ENCODE measurements around the gene TMTC2. TPM values are rescaled to one million over a fixed set of nuclear protein-coding genes. Genes with fewer than 3 reads are reported as not detected.

Gene TMTC2
- total and polyA plus RNA-seq, 2 donors from 2014 or later: 6.0 to 32.9 TPM

- intact Hi-C loops (cut with DNase I): no loop called here
Measured at GRCh38 chr12:83130178-83130577, 443.5 kb downstream of the TMTC2 start.

GRCh38 chr12:83132360-83132759 is 445.7 kb downstream of the TMTC2 start:
- no peak overlapping the region for H3K4me3 ChIP-seq (ENCODE audit: low read length in 3 of 3)
- H3K27ac ChIP-seq (ENCODE audit: low read depth in 2 of 2, low read length in 2 of 2): no peak overlapping the region
- H3K4me1 ChIP-seq (ENCODE audit: control insufficient read depth in 2 of 3, insufficient read depth in 2 of 3, low read depth in 1 of 3, low read length in 3 of 3): no peaks in the 10 kb centered on the region
- no peaks in the 10 kb centered on the region for H3K36me3 ChIP-seq (ENCODE audit: control insufficient read depth in 2 of 3, insufficient read depth in 3 of 3, low read length in 3 of 3)
- no peaks in the 10 kb centered on the region for H3K27me3 ChIP-seq (ENCODE audit: control insufficient read depth, insufficient read depth, low read length)
- TF ChIP-seq, protein P1, sequence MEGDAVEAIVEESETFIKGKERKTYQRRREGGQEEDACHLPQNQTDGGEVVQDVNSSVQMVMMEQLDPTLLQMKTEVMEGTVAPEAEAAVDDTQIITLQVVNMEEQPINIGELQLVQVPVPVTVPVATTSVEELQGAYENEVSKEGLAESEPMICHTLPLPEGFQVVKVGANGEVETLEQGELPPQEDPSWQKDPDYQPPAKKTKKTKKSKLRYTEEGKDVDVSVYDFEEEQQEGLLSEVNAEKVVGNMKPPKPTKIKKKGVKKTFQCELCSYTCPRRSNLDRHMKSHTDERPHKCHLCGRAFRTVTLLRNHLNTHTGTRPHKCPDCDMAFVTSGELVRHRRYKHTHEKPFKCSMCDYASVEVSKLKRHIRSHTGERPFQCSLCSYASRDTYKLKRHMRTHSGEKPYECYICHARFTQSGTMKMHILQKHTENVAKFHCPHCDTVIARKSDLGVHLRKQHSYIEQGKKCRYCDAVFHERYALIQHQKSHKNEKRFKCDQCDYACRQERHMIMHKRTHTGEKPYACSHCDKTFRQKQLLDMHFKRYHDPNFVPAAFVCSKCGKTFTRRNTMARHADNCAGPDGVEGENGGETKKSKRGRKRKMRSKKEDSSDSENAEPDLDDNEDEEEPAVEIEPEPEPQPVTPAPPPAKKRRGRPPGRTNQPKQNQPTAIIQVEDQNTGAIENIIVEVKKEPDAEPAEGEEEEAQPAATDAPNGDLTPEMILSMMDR (IDR thresholded peaks at IDR 0.05; ENCODE audit: borderline replicate concordance, extremely low read depth, insufficient read depth): no peak
- intact Hi-C loops (cut with DNase I): no loop called here
- no peak for FAIRE-seq
- H3K9me3 ChIP-seq (ENCODE audit: control insufficient read depth in 2 of 3, insufficient read depth in 1 of 3, low read length in 3 of 3): no peaks in the 10 kb centered on the region
- no peak overlapping the region for H3K9ac ChIP-seq (ENCODE audit: low read length in 3 of 3)
- no peak for DNase-seq

More at GRCh38 chr12:83130178-83130577, 443.5 kb downstream of the TMTC2 start:
- Histone ChIP-seq H3K9ac (ENCODE audit: low read length in 3 of 3) (no peak overlapping the region), H3K27me3 (ENCODE audit: control insufficient read depth, insufficient read depth, low read length) (no peaks in the 10 kb centered on the region), H3K27ac (ENCODE audit: low read depth in 2 of 2, low read length in 2 of 2) (no peak overlapping the region), H3K9me3 (ENCODE audit: control insufficient read depth in 2 of 3, insufficient read depth in 1 of 3, low read length in 3 of 3) (no peaks in the 10 kb centered on the region), H3K4me3 (ENCODE audit: low read length in 3 of 3) (no peak overlapping the region), H3K36me3 (ENCODE audit: control insufficient read depth in 2 of 3, insufficient read depth in 3 of 3, low read length in 3 of 3) (no peaks in the 10 kb centered on the region), H3K4me1 (ENCODE audit: control insufficient read depth in 2 of 3, insufficient read depth in 2 of 3, low read depth in 1 of 3, low read length in 3 of 3) (no peaks in the 10 kb centered on the region)
- DNase-seq (no peak), FAIRE-seq (no peak)
- TF ChIP-seq, protein P1 (IDR thresholded peaks at IDR 0.05; ENCODE audit: borderline replicate concordance, extremely low read depth, insufficient read depth): no peak

DNA sequence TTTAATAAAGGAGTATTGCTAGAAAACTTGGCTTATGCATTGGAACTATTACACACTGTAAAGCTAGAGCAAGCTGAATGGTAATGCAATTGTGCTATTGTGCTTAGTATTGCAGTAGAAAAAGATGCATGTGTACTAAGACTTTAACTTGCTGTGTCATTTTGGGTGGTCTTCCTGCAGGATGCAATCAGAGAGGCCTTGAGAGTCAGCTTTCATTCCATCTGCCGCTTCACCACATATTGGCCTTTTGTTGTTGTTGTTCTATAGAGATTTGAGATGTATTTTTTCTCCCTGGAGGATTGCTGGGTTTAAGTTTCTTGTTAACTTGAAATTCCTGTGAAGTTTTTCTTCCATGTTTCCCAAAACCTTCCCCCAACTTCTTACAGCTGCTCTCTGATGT is 449.7 kb downstream of the TMTC2 start:
- Histone ChIP-seq H3K36me3 (ENCODE audit: control insufficient read depth in 2 of 3, insufficient read depth in 3 of 3, low read length in 3 of 3) (no peaks in the 10 kb centered on the region), H3K4me1 (ENCODE audit: control insufficient read depth in 2 of 3, insufficient read depth in 2 of 3, low read depth in 1 of 3, low read length in 3 of 3) (no peaks in the 10 kb centered on the region), H3K27me3 (ENCODE audit: control insufficient read depth, insufficient read depth, low read length) (no peaks in the 10 kb centered on the region), H3K9ac (ENCODE audit: low read length in 3 of 3) (no peak overlapping the region), H3K9me3 (ENCODE audit: control insufficient read depth in 2 of 3, insufficient read depth in 1 of 3, low read length in 3 of 3) (no peaks in the 10 kb centered on the region), H3K4me3 (ENCODE audit: low read length in 3 of 3) (no peak overlapping the region), H3K27ac (ENCODE audit: low read depth in 2 of 2, low read length in 2 of 2) (no peak overlapping the region)
- DNase-seq: peak in 1 of 5 donors; percentile 12
- TF ChIP-seq, protein P1 (IDR thresholded peaks at IDR 0.05; ENCODE audit: borderline replicate concordance, extremely low read depth, insufficient read depth): no peak
- no peak for FAIRE-seq
- intact Hi-C loops (cut with DNase I): no loop called here

DNA sequence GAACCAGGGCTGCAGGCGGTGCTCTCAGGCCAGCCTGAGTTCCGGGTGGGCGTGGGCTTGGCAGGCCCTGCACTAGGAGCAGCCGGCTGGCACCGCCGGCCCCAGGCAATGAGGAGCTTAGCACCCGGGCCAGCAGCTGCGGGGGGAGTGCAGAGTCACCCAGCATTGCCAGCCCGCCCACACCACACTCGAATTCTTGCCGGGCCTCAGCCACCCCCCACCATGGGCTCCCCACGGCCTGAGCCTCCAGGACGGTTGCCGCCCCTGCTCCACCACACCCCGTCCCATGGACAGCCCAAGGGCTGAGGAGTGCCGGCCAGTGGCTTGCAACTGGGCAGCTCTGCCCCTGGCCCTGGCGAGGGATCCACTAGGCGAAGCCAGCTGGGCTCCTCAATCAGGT is 453.4 kb downstream of the TMTC2 start:
- no peaks in the 10 kb centered on the region for H3K9me3 ChIP-seq (ENCODE audit: control insufficient read depth in 2 of 3, insufficient read depth in 1 of 3, low read length in 3 of 3)
- no peak overlapping the region for H3K27ac ChIP-seq (ENCODE audit: low read depth in 2 of 2, low read length in 2 of 2)
- intact Hi-C loops (cut with DNase I): no loop called here
- no peak overlapping the region for H3K9ac ChIP-seq (ENCODE audit: low read length in 3 of 3)
- FAIRE-seq (no peak), DNase-seq (peak in 1 of 5 donors; percentile 65)
- no peaks in the 10 kb centered on the region for H3K4me1 ChIP-seq (ENCODE audit: control insufficient read depth in 2 of 3, insufficient read depth in 2 of 3, low read depth in 1 of 3, low read length in 3 of 3)
- TF ChIP-seq, protein P1 (IDR thresholded peaks at IDR 0.05; ENCODE audit: borderline replicate concordance, extremely low read depth, insufficient read depth): no peak
- H3K4me3 ChIP-seq (ENCODE audit: low read length in 3 of 3): no peak overlapping the region
- no peaks in the 10 kb centered on the region for H3K27me3 ChIP-seq (ENCODE audit: control insufficient read depth, insufficient read depth, low read length)
- H3K36me3 ChIP-seq (ENCODE audit: control insufficient read depth in 2 of 3, insufficient read depth in 3 of 3, low read length in 3 of 3): no peaks in the 10 kb centered on the region
